Activated T-helper 9 cell treated with anti-CD3 and anti-CD28 coated beads, Interleukin-2, amount 50 U/mL, for 16 hours (primary cell): ENCODE measurements around the gene COX6A2.
"Not testable (repeated sequence)": the region's sequence is repeated elsewhere in the genome, so short reads cannot be mapped to it uniquely, and the experiment has no call there.

Source experiments
- DNase-seq: peaks from one replicate; pipeline ENCODE4 v3.0.0-alpha.2; 2020; ENCODE audit warnings: low read depth

Gene COX6A2

DNA sequence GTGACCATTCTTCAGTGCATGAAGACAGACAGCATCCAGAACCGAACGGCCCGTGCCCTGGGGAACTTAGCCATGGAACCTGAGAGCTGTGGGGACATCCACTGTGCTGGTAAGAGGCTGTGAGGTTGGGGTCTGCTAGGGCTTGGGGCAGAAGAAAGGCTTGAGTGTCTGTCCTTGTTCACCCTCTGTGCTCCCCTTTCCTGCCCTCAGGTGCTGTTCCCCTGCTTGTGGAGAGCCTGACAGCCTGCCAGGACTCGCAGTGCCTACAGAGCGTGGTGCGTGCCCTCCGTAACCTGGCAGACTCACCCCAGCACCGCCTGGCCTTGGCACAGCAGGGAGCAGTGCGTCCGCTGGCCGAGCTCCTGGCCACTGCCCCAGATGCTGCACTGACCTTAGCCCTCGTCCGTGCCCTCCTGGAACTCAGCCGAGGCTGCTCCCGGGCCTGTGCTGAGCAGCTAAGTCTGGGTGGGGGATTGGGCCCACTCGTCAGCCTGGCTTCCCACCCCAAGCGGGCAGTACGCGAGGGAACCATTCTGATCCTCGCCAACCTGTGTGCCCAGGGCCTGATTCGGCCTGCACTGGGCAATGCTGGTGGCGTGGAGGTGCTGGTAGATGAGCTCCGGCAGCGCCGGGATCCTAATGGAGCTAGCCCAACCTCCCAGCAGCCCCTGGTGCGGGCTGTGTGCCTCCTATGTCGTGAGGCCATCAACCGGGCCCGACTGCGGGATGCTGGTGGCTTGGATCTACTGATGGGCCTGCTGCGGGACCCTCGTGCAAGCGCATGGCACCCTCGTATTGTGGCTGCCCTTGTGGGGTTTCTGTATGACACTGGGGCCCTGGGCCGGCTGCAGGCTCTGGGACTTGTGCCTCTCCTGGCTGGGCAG is 34.0 kb upstream of the COX6A2 start:
- DNase-seq = no peak

DNA sequence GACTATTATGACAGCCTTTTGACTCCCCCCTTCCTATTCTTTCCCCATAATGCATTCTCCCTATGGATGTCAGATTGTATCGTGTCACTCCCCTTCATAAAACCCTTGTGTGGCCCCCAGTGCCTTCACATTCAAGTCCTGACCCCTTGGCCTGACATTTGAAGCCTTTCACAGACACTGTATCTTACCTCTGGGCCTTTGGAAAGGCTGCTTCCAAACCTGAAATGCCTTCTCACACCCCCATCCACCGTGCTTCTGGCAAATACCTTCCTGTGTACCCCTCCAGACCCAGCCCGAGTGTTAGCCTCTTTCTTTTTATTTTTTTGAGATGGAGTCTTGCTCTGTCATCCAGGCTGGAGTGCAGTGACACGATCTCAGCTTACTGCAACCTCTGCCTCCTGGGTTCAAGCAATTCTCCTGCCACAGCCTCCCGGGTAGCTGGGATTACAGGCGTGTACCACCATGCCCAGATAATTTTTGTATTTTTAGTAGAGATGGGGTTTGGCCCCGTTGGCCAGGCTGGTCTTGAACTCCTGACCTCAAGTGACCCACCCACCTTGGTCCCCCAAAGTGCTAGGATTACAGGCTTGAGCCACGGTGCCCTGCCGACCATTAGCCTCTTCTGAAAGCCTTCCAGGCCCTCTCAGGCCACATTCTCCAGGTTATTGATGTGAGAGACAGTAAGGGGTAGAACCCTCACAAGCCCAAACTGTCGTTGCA is 33.2 kb upstream of the COX6A2 start:
- DNase-seq = no peak

DNA sequence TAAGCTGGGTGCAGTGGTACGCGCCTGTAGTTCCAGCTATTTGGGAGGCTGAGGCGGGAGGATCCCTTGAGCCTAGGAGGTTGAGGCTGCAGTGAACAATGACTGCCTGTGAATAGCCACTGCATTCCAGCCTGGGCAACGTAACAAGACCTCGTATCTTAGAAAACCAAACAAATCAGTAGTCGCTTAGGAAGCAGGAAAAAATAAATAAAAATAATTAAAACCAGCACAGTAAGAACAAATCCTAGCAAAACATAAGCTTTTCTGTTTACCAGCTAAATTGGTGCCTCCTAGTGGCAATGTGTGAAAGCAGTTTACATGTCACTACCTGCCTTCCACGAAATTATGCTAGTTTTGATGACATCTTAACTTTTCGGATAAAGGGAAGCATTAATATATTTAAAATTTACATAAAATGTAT is 32.4 kb upstream of the COX6A2 start:
- DNase-seq = no peak

DNA sequence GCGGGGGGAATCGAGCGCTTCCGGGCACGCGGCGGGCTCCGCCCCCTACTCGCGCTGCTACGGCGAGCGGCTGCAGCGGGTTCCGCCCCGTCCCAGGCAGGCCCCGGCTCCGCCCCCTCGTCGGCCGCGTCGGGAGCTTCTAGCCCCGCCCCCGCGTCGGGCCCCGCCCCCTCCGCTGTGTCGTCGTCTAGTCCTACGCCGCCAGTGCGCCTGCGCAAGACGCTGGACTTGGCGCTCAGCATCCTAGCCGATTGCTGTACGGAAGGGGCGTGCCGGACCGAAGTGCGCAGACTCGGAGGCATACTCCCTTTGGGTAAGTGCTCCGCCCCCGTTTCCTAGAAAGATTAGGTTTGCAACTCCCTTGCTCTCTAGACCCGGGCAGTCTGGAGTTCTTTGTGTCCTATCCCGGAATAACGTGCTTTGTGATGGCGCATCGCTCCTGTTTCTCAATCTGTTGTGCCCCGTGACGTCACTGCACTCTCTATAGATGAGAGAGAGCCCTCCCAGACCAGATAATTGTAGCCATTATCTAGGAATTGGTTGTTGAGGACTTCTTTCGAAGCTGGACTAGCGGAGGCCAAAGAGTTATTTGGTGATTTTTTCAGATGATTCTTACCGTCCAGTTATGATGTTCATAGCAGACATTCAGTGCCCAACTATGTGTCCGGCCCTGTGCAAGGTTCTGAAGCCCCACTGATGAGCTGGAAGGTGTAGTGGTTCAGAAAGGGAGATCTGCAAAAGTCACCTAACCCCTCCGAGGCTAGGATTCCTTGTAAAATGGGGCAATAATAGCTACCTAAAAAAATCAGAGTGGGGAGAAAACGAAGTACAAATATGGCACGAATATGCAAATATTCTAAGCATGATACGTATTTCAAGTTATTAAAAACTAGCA is 31.8 kb upstream of the COX6A2 start:
- peak; percentile 100 for DNase-seq

DNA sequence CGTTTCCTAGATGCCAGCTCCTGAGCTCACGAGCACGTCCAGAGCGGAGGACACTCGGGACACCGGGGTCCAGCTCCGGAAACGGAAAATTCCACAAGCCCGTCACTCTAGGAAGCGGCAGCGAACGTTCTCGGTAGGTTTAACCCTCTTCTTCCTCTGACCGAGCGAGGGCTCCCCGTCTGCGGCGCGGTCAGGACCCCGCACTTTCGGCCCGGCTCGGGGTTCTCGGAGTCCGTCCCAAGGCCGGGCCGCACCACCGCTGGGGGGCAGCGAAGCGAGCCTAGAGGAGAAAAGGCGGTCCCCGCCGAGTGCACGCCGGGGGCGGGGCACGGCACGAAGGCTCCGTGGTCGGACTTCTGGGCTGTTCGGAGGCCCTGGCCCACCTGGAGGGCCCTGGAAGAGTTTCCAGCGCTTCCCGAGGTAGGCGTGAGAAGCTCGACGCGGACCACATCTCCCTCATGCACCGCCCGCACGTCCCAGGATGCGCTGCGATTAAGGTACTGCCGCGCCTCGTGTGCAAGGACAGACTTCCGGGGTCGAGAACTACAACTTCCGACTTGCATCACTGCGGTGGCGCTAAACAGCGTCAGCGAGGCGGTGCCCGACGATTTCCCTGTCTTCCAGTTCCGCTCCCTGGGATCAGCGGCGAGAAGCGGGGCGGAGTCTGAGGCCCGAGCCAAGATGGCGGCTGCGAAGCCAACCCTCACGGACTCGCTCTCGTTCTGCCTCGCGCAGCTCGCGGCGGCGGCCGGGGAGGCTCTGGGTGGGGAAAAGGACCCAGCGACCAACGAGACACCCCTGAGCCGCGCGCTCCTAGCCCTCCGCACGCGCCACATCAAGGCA is 30.9 kb upstream of the COX6A2 start, which contains the start of gene ARMC5:
Gene ARMC5, plus strand, starts transcription at position 658 of the 843 bp plus-strand sequence. Its CDS starts 24 bp downstream, at position 682.
- peak; percentile 93 for DNase-seq

DNA sequence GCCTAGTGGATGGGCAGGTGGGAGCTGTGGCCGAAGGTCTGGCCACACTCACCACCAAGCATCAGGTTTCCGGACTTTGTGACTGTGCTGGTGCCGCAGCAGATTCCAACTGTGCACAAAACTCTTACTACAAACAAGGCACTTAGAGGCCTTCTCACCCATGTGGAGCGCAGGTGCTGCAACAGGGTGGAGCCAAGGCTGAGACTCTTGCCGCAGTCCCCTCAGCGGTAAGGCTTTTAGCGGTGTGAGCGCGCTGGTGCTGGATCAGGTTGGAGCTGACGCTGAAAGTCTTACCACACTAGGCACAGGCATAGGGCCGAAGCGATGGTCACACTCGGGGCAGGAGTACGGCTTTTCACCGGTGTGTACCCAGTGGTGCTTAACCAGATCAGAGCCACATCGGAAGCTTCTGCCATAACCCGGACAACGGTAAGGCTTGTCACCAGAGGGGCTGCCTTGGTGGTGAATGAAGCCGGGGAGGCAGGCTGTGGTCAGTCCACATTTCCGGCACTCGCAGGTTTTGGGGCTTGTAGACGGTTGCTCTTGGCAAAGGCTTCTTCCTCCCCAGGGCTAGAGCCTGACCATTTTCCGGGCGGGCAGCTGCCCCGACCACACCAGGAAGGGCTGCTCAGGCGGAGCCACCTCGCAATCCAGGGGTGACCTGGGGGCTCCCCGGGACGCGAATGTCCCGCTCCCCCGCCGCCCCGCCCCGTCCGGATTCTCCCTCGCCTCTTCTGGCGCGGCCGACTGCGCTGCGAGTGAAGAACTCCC is 30.1 kb upstream of the COX6A2 start:
- peak; percentile 48 for DNase-seq

DNA sequence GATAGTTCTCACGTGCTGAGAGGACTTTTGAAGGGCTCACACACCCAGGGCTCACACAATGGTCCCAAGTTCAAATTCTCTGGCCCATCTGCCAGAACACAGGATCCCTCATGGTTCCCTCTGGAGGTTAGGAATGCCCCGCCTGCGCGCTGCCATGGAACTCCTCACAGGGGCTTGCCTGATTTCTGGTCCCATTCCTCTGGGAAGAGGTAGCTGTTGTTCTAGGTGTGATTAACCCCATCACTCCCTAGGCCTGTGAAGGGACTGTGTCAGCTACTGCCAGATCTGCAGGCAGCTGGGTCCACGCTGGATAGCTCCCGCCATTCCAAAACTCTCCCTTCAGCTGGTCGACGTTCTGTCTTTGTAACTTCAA is 28.8 kb upstream of the COX6A2 start:
- no peak for DNase-seq

DNA sequence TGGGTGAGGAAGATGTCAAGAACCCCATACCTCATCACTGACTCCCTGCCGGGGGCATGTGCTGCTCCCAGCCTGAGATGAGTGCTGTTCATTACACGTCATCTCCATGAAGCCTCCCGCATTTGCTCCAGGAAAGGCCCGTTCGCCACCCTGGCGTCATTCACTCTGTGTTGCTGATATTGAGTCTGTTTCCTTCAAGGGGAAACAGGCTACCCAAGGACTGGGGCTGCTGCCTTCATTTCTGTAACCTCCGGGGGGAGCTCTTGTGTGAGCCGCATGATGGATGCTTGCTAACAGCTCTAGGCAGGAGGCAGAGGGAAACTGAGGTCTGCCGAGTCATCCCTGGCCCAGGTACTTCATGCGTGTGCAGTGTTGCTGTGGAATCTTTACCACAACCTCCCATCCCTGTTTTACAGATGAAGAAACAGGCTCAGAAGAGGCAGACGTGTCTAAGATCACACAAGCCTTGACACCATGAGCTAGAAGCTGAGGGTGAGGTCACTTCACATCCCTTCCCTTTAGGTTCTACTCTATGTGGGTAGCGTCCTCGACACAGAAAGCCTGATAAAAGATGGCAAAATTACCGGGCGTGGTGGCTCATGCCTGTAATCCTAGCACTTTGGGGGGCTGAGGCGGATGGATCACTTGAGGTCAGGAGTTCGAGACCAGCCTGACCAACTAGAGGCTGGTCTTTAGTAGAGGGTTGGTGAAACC is 27.6 kb upstream of the COX6A2 start:
- no peak for DNase-seq

DNA sequence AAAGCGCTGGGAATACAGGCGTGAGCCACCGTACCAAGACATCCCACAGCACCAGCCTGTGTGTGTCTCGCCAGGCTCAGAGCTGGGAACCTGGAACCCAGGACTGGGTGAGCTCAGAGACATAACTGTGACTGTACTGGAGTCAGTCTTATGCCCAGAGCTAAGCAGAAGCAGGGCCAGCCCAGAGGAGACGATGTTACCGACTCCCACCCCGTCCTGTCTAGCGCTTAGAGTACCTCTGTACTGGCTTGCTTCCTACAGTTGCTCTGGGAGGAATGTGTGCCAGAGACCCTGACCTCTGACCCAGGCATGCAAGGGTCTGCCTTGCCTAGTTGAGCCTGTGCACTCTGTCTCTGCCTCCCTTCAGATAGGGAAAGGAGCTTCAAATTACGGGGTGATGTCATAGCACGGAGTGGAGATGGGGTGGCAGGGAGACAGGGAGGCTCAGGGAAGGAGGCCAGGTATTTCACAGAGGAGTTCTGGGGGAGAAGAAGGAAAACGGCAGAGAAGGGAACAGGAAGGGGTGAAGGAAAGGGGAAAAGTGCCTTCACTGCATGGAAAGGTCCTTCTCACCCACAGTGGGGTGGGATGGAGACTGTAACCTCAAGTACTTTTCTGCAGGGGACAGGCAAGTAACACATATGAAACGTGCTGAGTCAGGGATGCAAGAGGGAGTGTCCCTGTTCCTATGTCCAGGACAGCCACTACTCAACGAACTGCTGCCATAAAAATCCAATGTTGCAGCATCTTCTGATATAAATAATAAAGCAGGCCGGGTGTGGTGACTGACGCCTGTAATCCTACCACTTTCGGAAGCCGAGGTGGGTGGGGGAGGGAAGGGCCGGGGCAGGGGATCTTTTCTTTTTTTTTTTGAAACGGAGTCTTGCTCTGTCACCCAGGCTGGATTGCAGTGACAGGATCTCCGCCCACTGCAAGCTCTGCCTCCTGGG is 25.4 kb upstream of the COX6A2 start:
- DNase-seq = no peak

DNA sequence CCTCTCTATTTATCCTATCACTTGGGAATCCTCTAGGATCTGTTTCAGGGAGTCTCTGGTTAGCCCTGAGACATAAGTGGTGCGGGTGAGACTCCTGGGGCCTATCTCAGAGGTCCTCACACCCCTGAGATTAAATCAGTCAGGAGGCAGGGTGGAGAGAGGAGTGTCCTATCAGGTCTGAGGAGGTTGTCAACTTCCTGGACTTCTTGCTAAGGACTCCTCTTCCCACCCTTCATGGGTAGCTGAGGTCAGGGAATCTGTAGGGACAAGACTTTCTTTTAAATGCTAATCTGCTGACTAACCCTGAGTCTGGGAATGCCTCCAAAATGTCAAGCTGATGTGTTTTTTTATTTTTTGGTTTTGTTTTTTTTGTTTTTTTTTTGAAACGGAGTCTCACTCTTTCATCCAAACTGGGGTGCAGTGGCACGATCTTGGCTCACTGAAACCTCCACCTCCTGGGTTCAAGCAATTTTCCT is 24.5 kb upstream of the COX6A2 start:
- no peak for DNase-seq

DNA sequence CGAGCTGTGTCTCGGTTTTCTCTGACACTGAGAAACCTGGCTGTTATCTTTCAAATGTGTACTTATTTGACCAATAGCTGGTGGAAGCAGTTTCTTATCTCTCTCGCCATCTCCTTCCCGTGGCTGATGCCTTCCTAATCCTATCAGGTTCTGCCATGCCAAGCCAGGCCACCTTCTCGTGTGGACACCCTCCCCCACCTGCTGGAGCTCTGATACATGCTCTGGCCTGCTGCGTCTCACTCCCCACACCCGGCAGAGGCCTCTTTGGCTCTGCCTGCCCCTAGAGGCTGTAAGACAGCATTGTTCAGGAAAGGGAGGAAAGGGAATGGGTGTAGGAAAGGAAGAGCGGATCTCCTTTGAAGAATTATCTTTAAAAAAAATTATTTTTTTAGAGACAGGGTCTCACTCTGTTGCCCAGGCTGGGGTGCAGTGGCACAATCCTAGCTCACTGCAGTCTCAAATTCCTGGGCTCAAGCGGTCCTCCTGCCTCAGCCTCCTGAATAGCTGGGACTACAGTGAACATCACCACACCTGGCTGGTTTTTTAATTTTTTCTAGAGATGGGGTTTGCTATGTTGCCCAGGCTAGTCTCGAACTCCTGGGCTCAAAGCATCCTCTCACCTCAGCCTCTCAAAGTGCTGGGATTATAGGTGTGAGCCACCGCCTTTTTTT is 23.7 kb upstream of the COX6A2 start:
- DNase-seq = no peak

DNA sequence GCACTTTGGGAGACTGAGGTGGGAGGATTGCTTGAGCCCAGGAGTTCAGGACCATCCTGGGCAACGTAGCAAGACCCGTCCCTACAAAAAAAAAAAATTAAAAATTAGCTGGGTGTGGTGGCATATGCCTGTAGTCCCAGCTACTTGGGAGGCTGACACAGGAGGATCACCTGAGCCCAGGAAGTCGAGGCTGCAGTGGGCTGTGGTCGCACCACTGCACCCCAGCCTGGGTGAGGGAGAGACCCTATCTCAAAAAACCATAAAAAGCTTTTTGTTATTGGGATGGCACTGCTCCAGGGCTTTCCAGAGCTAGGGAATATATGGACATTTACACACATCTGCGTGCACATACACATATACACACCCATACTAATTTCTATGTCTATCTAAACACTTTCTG is 23.0 kb upstream of the COX6A2 start:
- DNase-seq = no peak

DNA sequence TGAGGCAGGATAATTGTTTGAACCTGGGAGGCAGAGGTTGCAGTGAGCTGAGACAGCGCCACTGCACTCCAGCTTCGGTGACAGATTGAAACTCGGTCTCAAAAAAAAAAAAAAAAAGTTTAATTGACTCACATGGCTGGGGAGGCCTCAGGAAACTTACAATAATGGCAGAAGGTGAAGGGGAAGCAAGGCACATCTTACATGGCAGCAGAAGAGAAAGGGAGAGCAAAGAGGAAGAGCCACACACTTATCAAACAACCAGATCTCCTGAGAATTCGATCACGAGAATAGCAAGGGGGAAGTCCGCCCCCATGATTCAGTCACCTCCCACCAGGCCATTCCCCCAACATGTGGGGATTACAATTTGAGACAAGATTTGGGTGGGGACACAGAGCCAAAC is 17.8 kb upstream of the COX6A2 start:
- not testable (repeated sequence) for DNase-seq

DNA sequence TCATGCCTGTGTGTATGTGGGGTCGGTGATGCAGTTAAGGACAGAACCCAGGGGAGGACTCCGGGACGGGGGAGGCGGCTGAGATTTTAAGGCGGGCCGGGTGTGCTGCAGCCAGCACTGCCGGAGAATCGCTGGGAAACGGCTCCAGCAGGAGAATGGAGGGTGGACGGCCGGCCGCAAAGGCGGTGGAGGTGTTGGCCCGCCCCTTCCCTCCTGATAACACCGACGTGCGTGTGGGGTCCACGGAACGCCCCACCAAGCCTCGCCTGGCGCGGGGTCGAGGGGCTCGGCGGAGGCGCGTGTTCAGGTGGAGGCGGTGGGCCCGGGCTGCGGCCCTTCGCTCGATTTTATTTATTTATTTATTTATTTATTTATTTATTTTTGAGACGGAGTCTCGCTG is 13.8 kb upstream of the COX6A2 start:
- DNase-seq = no peak

DNA sequence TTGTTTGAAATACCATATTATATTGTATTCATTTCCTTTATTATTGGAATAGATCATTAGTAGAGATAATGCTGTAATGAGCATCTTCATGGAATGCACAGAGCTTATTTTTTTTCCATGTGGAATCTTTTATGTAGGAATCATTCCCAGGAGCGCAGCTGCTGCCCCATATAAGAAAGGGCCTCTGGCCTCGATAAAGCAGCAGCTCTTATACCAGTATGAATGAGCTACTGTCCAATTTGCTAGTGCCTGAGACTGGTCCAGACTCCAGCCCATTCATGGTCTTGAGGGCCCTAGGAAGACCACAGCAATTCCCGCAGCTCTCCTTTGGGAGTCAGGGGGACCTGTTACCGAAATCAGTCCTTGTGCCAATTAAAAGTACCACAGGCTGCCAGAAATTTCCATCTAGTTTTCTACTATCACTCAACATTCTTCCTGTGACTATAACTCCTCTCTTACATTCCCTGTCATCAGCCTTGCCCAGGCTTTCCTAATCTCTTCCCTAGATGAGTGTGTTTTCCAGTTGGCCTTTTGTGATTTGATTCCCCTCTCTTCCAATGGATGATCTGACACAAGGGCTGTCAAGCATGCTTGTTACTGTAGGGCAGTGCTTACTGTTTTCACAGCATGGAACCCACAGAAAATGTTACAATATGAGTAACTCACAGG is 12.5 kb upstream of the COX6A2 start:
- DNase-seq = no peak

DNA sequence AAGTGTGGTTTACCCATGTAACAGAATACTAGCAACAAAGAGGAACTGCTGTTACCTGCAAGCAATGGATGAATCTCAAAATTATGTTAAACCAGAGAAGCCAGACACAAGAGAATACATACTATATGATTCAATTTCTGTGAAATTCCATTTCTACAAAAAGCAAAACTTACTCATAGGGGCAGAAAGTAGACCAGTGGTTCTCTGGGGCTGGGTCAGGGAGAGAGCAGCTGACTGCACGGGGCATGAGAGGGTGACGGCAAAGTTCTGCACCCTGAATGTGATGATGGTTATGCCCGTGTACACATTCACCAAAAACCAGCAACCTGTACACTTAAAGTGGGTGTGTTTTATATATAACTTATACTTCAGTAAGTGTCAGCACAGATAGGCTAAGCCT is 11.4 kb upstream of the COX6A2 start:
- no peak for DNase-seq

DNA sequence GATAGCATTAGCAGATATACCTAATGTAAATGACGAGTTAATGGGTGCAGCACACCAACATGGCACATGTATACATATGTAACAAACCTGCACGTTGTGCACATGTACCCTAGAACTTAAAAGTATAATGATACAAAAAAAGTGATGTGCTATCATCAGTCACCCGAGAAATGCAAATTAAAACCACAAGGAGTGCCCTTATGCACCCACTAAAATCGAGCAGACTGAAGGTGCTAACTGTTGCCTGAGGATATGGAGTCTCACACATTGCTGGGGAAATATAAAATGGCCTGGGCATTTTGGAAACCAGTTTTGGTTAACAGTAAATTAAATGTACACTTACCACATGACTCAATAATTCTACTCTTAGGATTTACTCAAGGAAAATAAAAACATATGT is 10.9 kb upstream of the COX6A2 start:
- not testable (repeated sequence) for DNase-seq
